Activated CD8-positive, alpha-beta memory T cell treated with anti-CD3 and anti-CD28 coated beads, Interleukin-2, amount 50 U/mL, for 4 hours (primary cell): ENCODE data around the gene KLF15.

Source experiments
- DNase-seq: peaks from one replicate; pipeline ENCODE4 v3.0.0-alpha.2; 2020

The KLF15 gene

DNA sequence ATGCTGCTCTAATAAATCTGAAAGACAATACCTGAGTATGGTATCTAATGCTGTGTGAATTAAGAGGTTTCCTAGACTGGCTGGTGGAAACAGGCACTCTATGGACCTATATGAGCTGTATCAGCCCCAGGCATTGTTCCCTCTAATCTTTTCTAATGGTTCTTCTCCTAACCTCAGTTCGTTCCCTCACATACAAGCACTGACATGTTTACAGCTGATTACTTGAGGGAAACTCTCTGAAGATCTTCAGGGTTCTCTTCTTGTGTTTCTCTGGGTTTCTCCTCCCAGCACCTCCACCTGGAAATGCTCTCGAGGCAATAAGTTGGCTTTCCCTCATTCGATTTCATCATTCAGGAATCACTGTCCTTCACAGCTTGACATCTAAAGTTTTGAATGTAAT is 52.9 kb downstream of the KLF15 start:
- DNase-seq = no peak

DNA sequence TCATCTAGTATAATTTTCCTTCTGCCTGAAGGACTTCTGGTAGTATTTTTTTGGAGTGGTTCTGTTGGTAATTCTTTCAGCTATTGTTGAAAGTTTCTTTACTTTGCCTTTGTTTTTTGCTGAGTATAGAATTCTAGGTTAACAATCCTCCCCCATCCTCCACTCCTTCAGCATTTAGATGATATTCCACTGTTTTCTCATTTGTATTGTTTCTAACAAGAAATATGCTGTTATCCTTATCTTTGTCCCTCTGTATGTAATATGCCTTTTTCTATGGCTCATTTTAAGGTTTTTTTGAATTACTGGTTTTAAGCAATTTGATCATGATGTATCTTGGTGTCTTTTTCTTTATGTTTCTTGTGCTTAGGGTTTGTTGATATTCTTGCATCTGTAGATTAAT is 53.9 kb downstream of the KLF15 start:
- no peak for DNase-seq

DNA sequence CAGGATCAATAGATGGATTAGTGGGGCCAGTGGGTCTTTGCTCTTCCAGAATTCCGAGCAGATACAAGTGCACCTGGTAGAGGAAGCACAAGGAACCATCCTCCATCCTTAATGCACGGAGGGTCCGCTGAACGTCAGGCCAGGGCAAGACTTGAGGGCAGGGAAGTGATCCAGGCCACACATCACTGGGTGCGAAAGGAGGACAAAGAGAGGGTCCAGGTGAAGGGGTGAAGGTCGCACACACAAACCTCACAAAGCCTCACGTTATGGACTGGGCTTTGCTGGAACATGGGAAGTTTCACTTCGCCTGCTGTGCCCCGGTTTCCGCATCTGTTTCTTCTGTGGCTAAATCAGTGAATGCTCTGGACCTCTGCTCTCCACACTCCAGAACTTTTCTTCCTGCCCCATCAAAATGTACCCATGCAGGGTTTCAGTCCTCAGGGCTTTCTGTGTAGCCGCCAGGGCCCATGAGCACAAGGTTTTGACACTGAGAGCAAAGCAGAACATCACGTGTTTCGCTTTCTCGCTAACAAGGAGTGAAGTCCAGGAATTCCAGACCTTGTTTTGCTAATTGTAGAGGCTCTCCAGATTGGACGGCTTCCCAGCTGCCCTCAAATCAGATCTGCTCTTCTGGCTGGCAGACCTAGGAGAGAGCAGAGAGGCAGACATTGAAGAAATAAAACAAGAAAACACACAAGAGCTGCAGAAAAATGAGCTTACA is 56.3 kb downstream of the KLF15 start:
- no peak for DNase-seq

DNA sequence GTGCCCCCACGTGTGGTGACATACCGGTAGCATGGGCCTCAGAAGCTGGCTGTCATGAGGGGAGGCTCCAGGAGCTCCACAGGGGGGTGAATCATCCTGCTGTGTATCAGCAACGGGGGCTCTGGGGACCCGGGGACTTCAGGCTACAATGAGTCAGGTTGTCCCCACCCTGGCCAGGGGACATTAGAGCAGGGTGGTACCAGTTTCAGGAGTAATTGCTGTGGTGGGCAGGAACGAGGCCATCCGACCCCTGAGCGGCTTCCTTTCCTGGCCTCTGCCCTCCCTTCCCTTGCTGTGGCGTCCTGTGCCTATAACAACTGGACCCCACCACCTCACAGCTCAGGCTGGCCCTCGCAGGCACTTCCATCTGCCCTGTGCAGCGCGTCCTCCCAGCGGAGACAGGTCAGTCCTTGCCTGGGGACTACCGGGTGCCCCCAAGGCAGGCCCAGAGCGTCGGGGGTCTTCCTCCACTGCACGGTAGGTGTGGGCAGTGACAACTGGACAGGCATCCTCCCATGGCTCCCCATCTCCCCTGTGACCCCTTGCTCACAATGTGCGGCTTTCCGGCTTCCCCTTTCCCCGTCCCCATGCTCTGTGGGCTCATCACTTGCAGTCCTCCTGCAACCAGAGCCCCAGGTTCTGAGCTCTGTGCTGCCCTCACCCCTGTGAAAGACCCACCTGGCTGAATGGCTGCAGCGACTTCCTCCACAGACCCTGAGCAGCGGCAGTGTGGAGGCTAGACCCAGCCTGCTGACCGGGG is 57.0 kb downstream of the KLF15 start:
- no peak for DNase-seq

DNA sequence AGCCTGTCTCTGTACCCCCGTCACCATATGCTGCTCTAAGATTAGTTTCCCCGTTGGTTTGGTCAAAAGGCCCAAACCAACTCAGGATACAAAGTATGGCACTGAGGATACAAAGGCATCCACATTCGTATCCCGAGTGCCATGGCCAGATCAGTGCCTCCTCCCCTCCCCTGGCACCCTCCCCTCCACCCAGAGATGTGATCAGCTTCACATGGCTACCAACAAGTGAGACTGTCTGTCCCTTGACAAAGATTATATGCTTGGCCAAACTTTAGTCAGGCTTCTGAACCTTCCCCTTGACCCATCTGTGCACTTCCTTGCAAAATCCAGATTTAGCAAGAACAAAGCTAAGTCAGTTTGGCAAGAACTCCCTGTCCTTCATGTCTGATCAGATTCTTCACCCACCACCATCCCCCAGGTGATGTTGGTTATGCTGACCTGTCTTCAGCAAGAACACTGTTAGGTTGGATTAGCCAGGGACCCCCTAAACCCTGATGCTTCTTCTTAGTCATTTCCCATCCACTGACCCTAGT is 61.7 kb downstream of the KLF15 start:
- DNase-seq = no peak

DNA sequence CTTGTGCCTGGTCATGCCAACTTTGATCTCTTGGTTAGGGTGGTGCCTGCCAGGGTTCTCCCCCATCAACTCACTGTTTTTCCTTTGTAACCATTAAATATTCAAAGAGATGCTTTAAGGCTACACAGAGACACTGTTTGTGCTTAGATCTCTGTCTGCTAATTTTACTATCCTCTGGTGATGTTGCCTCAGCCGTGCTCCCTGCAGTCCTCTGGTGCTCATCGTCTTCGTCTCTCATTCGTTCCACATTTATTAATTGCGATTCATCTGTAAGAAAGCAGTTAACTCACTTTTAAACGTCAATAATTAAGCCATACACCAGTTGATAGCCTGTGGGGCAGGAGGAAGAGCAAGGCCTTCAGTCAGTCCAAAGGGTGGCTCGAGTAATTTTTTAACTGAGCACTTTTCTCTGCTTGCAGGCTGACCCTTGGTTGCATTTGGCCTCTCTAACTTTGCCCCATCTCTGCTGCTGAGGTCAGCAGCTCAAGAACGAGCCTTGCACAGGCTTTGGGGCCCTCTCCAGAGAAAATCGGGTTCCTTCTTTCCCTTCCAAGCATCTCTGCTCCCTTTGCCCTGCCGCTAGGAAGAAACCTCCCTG is 62.9 kb downstream of the KLF15 start:
- no peak for DNase-seq

DNA sequence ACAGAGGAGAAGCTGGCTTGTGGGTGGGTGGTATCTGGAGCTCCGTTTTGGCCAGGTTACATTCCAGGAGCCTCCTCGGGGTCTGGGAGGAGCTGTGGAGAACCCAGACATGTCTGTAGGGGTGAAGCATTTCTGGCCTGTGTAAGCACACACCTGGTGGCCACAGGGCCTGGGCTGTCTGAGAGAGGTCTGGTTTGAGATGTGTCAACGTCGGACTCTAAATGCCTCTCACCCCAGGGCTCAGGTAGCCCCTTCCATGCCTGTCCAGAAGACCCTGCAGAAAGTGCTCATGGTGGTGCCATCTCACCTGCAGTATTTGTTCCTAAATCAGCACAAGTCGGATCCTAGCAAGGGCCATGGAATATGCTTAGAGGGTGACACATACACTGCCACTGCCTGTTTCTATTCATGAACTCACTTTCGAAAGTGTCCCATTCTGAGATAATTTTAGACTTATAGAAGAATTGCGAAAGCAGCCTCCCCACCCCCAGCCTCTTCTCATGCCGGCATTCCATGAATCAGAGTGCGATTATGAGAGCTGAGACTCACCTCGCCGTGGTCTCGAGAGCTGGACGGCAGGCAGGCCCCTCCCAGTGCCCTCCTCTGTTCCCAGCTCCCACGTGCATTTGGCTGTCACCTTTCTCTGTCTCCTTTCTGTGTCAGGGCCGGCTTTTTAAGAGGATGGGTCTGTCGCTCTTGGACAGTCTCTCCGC is 63.7 kb downstream of the KLF15 start:
- DNase-seq = no peak
